ENCODE data around the gene GPRC5D.

Gene GPRC5D

GRCh38 chr12:12893438-12893837, 58.5 kb downstream of the GPRC5D start:
- POLR2A ChIA-PET = no interaction called here

GRCh38 chr12:12892681-12893141, 59.3 kb downstream of the GPRC5D start:
- TF ChIP-seq CTCF (IDR thresholded peaks at IDR 0.05; ENCODE audit: control extremely low read depth, extremely low read depth, low read depth, missing control alignments) = no peak

More at GRCh38 chr12:12893438-12893837, 58.5 kb downstream of the GPRC5D start:
- TF ChIP-seq CTCF (IDR thresholded peaks at IDR 0.05; ENCODE audit: control extremely low read depth, extremely low read depth, low read depth, missing control alignments) = no peak
- no peak for DNase-seq (ENCODE audit: extremely low spot score)
- CTCF ChIA-PET = interaction anchor here (1.8 kb wide), 1 partner anchor 23 kb away, joined by 4 read pairs; no protein-coding TSS in a partner anchor

GRCh38 chr12:12891881-12892355, 60.1 kb downstream of the GPRC5D start:
- DNase-seq (ENCODE audit: extremely low spot score) = no peak
- no peak for TF ChIP-seq CTCF (IDR thresholded peaks at IDR 0.05; ENCODE audit: control extremely low read depth, extremely low read depth, low read depth, missing control alignments)
- CTCF ChIA-PET = interaction anchor here (0.9 to 1.4 kb wide), 9 partner anchors 7 to 55 kb away, joined by 3 to 6 read pairs (median 4); no protein-coding TSS in a partner anchor
- POLR2A ChIA-PET = interaction anchor here (0.5 to 0.7 kb wide), 2 partner anchors 155 to 266 kb away, joined by 3 to 4 read pairs; no protein-coding TSS in a partner anchor

More at GRCh38 chr12:12892681-12893141, 59.3 kb downstream of the GPRC5D start:
- DNase-seq (ENCODE audit: extremely low spot score) = no peak
- ChIA-PET CTCF (interaction anchor here (1.1 to 1.3 kb wide), 3 partner anchors 15 to 56 kb away, joined by 3 to 4 read pairs (median 3); no protein-coding TSS in a partner anchor), POLR2A (no interaction called here)

- TF ChIP-seq CTCF (IDR thresholded peaks at IDR 0.05; ENCODE audit: control extremely low read depth, extremely low read depth, low read depth, missing control alignments) = peak; percentile 26
- CTCF ChIA-PET = interaction anchor here (0.9 to 1.4 kb wide), 9 partner anchors 8 to 71 kb away, joined by 3 to 6 read pairs (median 4); no protein-coding TSS in a partner anchor
- POLR2A ChIA-PET = interaction anchor here (0.5 to 0.7 kb wide), 3 partner anchors 90 to 267 kb away, joined by 3 to 4 read pairs (median 3); no protein-coding TSS in a partner anchor
- peak; percentile 31 for DNase-seq (ENCODE audit: extremely low spot score)
These were observed 60.7 kb downstream of the GPRC5D start, which contains the start of gene GPRC5A for GRCh38 chr12:12891080-12891880. GPRC5A (plus strand) TSS chr12:12891562; CDS start chr12:12908250, 16,688 bp downstream.

All from GM10248 (cell line).